ENCODE results near the gene YKT6.
A peak's percentile ranks its signal among the peaks of the same experiment; 100 is the strongest.

YKT6 gene

DNA sequence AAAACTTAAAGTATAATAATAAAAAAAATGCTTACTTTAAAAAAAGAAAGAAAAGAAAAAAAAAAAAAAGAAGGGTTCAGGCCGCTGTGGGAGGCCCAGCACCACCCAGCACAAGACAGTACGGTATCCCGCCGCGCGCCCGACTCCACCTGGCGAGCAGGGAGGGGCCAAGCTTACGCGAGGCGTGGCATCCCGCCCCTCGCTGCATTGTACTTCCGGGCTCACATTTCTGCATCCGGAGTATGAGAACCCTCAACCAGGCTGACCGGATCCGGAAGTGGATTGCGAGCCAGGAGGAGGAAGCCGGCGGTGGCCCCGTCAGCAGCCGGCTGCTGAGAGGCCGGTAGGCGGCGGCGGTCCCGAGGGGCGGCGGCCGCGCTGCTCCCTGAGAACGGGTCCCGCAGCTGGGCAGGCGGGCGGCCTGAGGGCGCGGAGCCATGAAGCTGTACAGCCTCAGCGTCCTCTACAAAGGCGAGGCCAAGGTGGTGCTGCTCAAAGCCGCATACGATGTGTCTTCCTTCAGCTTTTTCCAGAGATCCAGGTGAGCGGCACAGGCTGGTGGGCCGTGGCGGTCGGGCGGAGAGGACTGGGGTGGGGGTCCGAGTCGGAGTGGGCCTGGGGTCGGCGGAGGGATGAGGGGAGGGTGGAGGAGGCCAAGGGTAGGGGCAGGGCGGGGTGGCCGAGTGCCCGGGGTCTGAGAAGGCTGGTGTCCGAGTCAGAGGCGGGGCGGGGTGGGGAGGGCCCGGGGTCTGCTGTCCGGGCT lies at the start of gene YKT6:
YKT6 (plus strand) TSS at position 280 of the 763 bp plus-strand sequence; CDS start at position 438, 158 bp downstream.
- peak; percentile 98 for DNase-seq

- DNase-seq, result peak; percentile 38
Observed at GRCh38 chr7:44151956-44152355, 48.8 kb upstream of the YKT6 start.

DNA sequence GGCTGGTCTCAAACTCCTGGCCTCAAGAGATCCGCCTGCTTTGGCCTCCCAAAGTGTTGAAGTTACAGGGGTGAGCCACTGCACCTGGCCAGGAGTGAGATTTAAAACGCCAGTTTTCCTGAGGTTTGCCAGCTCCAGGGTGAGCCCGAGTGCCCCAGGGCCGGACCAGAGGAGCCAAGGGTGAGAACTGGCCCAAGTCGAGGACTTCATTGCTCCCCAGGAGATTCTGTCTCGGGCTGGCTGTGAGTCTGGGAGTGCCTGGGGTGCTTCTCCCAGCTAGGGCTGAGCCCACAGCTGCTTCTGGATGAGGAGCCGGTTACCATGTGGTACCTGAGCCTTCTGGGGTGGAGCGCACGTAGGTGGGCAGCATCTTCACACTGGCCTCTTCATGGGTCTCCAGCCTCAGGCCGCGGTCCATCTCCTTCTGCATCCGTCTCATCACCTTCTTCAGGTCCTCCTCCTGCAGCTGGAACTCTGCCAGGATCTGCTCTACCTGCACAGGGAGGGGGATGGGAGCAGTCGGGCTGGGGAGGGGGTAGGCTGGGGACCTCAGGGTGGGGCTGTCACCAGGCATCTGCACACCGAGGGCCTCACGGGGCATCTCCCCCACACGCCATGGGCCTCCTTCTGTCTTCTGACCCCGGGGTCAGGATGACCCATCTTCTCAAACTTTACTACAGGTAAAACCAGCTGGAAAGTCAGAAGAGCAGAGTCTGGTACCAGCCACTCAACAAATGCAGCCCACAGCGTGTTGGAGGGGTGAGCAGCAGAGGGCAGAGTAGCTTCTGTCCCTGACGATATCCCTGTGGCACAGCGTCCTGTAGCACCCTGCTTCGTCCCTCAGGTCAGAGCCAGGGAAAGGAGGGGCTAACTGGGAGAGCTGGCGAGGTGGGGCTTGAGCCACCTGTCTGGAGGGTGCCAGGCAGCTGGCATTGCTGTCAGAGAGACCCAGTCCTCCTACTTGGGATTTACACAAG lies 47.5 kb upstream of the YKT6 start:
- peak; percentile 47 for DNase-seq

DNA sequence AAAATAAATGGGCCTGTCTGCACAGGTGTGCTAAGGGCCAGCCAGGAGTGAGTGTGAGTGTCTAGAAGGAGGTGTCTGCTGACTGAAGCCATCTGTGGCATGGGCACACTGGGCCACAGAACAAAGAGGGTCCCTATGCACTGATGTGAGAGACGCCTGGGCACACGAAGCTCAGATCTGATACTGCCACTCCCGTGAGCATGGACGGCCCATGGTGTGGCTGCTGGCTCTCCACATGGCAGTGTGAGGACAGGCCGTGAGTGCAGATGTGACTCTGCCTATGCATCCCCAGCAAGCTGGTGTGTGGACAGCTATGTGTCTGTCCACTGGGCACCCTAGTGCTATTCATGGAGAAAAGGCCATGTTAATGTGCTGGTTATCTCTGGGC lies 46.8 kb upstream of the YKT6 start:
- DNase-seq, result peak; percentile 30

DNA sequence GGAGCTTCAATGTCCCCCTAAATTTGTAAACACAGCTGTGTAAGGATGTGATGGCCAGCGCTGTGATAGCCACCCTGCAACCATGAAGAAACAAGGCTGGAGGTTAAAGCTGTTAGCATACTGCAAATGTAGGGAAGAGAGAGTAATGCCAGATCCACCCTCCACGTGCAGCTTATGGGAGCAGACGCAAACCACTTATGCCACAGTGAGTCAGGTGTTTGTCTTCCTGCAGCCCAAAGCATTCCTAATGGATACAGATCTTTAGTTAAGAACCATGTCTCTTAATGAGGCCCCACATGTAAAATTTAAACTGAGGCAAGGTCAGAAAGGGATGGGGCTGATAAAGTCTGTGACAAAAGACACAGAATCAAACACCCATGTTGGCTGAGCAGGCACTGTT lies 46.1 kb upstream of the YKT6 start:
- peak; percentile 72 for DNase-seq

- peak; percentile 45 for DNase-seq
Observed at GRCh38 chr7:44155191-44156185, 45.3 kb upstream of the YKT6 start.

DNA sequence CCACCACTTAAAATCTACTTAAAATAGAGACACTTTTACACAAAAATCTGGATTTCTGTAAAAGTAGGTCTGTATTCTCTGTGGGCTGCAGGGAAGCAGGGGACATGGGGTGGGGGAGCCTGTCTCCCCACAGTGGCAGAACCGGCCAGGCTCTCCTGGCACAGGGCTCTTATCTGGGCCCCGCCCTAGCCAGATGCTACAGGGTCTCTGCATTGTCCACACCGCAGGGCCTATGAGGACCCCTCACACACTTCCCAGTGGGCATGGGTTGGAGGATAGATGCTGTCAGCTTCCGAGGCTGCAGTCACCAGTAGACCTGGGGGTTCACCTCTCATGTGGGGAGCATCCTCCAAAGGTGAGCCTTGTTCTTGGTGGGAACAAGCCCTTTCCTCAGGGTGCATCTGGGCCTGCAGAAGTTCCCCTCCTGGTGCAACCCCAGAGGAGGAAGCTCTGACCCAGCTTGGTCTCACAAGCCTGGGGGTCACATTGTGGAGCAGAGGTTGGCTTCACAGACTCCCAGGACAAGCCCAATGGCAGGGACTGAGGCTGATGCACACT lies 44.2 kb upstream of the YKT6 start:
- DNase-seq, result peak; percentile 29

- DNase-seq, result peak; percentile 53
Observed at GRCh38 chr7:44157116-44158080, 43.4 kb upstream of the YKT6 start.

GRCh38 chr7:44158096-44158872 lies 42.5 kb upstream of the YKT6 start:
- peak; percentile 51 for DNase-seq

DNA sequence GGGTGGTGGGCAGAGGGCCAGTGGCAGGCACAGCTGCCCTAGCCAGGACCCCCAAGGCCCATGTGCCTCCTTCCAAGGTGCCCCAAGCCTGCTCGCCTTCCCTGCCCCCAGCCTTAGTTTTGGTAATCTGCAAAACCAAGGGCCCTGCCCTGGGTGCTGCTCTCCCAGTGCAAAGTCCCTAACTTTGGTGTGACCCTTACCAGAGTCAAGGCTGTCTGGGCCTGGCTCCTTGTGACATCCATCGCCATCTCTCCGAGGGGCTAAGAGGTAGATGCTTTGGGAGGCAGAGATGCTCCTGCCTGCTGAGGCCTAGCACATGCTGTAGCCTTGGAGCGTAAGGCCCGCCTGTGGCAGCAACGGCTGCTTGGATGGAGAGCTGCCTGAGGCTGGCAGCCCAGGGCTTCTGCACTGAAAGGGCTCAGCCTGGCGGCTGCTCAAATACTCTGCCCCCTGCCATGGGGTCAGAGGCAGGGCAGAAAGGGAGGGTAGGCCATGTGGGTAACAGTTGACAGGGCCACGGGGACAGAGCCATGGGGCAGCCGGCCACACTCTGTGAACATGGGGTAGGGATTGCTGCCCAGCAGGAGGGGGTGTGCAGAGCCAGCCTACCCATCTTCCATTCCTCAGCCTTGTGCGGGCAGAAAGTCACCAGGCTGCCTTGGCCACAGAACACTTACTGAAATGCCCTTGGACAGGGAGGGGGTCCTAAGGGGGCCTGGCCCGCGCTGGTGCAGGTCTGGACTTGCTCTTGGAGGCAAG lies 41.7 kb upstream of the YKT6 start:
- DNase-seq, result peak; percentile 23

- peak; percentile 30 for DNase-seq
Observed at GRCh38 chr7:44159824-44160630, 40.8 kb upstream of the YKT6 start.

GRCh38 chr7:44161371-44161770 lies 39.4 kb upstream of the YKT6 start:
- peak; percentile 30 for DNase-seq

GRCh38 chr7:44162179-44162578 lies 38.6 kb upstream of the YKT6 start:
- peak; percentile 38 for DNase-seq

DNA sequence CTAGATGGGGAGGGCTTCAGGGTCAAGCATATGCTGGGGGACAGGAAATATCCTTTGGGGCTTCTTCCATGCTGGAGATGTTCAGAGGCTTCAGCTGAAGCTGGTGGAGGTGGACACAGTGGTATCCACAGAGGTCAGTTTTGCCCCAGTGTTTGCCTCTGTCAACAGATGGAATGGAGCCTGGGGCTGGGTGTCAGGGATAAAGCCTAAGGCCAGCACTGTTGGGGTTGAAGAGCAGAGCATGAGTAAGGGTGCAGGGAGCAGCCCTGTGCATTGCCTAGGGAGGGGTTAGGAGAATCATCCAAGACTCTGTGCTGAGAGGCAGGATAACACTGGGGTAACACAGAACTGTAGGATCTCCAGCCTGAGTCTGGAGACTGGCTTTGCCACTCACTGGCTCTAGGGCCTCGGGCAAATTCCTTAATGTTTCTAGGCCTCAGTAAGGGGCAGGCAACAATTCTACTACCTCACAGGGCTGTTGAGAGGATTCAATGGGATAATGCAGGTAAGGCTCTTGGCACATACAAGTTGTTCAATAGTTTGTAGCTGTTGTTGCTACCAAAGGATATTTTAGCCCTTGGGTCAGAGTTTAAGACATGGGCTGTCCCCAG lies 37.9 kb upstream of the YKT6 start:
- DNase-seq, result peak; percentile 84

DNA sequence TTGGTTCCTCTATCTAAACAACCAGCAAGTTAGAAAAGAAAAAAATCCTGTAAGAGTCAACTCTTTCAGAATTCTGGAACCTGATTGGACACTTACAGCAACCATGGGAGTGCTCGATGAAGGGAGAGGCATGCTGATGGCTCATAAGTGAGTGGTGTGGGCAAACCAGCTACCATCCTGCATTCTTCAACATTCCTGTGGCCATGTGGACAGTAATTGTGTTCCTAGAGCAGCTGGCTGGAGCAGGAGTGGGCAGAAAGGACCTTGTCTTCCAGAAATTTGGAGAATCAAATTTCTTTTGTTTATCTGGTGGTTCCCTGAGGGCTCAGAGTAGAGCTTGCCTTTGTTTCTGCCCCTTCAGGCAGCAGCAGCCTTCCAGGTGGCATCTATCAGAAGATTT lies 37.2 kb upstream of the YKT6 start:
- peak; percentile 96 for DNase-seq

DNA sequence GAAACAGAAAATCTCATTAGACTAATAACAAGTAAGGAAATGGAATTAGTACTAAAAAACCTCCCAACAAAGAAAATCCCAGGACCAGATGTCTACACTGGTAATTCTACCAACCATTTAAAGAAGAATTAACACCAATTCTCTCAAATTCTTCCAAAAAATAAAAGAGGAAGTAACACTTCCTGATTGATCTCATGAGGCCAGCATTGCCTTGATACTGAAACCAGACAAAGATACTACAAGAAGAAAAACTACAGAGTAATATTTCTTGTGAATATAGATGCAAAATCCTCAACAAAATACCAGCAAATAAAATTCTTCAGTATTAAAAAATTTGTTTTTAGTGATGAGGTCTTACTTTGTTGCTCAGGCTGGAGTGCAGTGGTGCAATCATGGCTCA lies 32.9 kb upstream of the YKT6 start:
- no peak for DNase-seq

DNA sequence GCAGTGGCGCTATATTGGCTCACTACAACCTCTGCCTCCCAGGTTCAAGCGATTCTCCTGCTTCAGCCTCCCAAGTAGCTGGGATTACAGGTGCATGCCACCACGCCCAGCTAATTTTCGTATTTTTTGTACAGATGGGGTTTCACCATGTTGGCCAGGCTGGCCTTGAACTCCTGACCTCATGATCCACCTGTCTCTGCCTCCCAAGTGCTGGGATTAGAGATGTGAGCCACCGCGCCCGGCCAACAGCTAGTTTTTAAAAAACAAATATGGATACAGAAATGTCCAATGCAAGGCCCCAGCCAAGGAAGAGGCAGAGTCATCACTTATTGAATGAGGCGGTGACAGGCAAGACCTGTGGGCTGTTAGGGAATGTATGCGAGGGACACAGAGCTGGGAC lies 28.9 kb upstream of the YKT6 start:
- DNase-seq, result peak; percentile 11

- peak; percentile 13 for DNase-seq
Observed at GRCh38 chr7:44172352-44172751, 28.4 kb upstream of the YKT6 start.
